Fibroblast of mammary gland (primary cell): ENCODE data around the gene PLEKHA5.
A peak's percentile ranks its signal among the peaks of the same experiment; 100 is the strongest.

Source experiments
- DNase-seq: peaks from one replicate; pipeline ENCODE4 v3.0.0-alpha.2; 2010; ENCODE audit warnings: low read depth
- H3K4me3 ChIP-seq: 2 replicates; pipeline ENCODE4 v1.5.1; 2011; ENCODE audit warnings: low read depth, mild to moderate bottlenecking, low read length, moderate library complexity; ENCODE audit not compliant: control insufficient read depth
- CTCF ChIP-seq: conservative IDR thresholded peaks from 2 replicates; pipeline ENCODE4 v1.5.1; 2011; ENCODE audit warnings: low read depth, low read length, inconsistent platforms; ENCODE audit not compliant: control insufficient read depth, insufficient read depth

Gene PLEKHA5

GRCh38 chr12:19140381-19141236, 11.1 kb downstream of the PLEKHA5 start:
- DNase-seq: peak; percentile 37
- no peak for TF ChIP-seq CTCF

GRCh38 chr12:19142499-19142898, 13.0 kb downstream of the PLEKHA5 start:
- DNase-seq: no peak
- H3K4me3 ChIP-seq: no peak overlapping the region
- no peak for TF ChIP-seq CTCF

More at GRCh38 chr12:19140381-19141236, 11.1 kb downstream of the PLEKHA5 start:
- H3K4me3 ChIP-seq: no peak overlapping the region

GRCh38 chr12:19144287-19144686, 14.8 kb downstream of the PLEKHA5 start:
- no peak for TF ChIP-seq CTCF

GRCh38 chr12:19144985-19145384, 15.5 kb downstream of the PLEKHA5 start:
- H3K4me3 ChIP-seq: no peak overlapping the region
- no peak for TF ChIP-seq CTCF

More at GRCh38 chr12:19144287-19144686, 14.8 kb downstream of the PLEKHA5 start:
- H3K4me3 ChIP-seq: no peak overlapping the region
- no peak for DNase-seq

GRCh38 chr12:19148860-19149259, 19.3 kb downstream of the PLEKHA5 start:
- no peak for TF ChIP-seq CTCF
- H3K4me3 ChIP-seq: no peak overlapping the region
- no peak for DNase-seq

More at GRCh38 chr12:19144985-19145384, 15.5 kb downstream of the PLEKHA5 start:
- no peak for DNase-seq

- H3K4me3 ChIP-seq: no peak overlapping the region
- no peak for DNase-seq
- TF ChIP-seq CTCF: no peak
These were observed 20.9 kb downstream of the PLEKHA5 start for GRCh38 chr12:19150273-19150900.
